GM12874 (cell line): ENCODE results near the gene FAF1.

Source experiments
- CTCF ChIP-seq: IDR thresholded peaks from 2 replicates; pipeline ENCODE4 v1.5.1; 2011; ENCODE audit warnings: low read depth, mild to moderate bottlenecking, control low read depth, low read length, moderate library complexity; ENCODE audit not compliant: insufficient read depth

The FAF1 gene

GRCh38 chr1:50633465-50633864 is 326.6 kb downstream of the FAF1 start:
- TF ChIP-seq CTCF = no peak

- no peak for TF ChIP-seq CTCF
Observed at GRCh38 chr1:50631161-50631560, 328.9 kb downstream of the FAF1 start.

DNA sequence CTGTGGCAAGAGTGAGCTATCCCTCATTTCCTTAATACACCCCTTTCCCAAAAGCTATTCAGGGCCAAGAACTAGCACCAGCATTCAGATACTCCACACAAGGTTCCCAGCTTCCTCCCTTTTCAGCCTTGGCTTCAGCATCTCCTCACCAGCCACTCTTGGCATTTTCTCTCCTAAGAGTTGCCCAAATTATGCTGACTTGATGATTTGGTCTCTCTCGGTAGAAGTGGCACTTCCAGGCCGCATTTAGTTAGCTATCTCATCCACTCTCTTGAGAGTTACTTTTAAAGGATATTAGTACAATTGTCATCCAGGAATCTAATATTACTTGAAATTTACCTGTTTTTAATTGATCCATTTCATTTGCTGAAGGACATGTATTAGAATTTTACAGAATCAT is 337.8 kb downstream of the FAF1 start:
- no peak for TF ChIP-seq CTCF

GRCh38 chr1:50620680-50621329 is 339.3 kb downstream of the FAF1 start:
- TF ChIP-seq CTCF = peak; percentile 29; the same call in 1 of the 2 replicates

DNA sequence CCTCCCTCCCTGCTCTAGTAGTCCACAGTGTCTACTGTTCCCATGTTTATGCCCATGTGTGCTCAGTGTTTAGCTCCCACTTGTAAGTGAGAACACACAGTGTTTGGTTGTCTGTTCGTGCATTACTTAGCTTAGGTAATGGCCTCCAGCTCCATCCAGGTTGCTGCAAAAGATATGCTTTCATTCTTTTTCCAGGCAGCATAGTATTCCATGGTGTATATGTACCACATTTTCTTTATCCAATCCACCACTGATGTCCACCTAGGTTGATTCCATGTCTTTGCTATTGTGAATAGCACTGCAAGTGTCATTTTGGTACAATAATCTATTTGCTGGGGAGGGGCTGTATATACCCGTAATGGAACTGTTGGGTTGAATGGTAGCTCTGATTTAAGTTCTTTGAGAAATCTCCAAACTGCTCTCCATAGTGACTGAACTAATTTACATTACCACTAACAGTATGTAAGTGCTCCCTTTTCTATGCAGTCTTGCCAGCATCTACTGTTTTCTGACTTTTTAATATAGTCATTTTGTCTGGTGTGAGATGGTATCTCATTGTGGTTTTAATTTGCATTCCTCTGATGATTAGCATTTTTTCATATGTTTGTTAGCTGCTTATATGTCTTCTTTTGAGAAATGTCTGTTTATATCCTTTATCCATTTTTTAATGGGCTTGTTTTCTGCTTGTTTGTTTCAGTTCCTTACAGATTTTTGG is 344.9 kb downstream of the FAF1 start:
- TF ChIP-seq CTCF = no peak

DNA sequence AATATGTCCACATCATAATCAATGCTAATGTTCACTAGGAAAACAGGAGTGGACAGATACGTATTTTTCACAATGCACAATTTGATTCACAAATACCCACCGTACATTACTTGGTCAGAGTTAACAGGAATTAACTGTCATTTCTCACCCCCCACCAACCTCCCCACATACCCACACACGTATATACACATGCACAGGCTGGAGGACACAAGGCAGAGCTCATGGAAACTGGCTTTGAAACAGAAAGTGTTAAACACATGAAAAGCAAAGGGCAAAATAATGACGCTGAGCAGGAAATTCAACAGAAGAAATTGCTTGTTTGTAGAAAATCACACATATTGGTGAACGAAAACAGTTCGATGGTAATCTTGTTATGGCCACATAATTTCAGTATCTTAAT is 348.4 kb downstream of the FAF1 start:
- TF ChIP-seq CTCF = no peak

DNA sequence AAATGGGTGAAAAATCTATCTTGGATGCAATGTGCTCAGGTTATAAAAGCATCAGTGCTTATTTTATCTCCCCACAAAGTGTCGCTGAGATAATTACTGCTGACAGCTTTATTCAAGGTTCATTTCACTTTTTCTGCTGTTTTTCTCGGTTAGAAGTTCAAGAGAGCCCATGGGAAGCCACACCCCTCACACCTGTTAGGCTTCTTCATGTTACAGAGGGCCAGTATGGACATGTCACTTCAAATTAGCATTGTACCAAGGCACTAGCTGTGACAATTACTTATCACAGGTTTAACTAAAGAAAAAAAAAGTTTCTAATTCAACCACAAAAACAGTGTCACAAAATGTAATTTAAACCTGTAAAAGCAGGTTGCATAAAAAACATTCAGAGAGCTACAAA is 349.5 kb downstream of the FAF1 start:
- no peak for TF ChIP-seq CTCF
